Psoas muscle (tissue), 8 donors: ENCODE results near the gene S100A6. TPM values are rescaled to one million over a fixed set of nuclear protein-coding genes. Genes with fewer than 3 reads are reported as not detected.

Experiments used
- ATAC-seq, 4 donors: fragments of 200-7000 bp; cut with Tn5 transposase; one replicate each; pipeline ENCODE4 v1.9.1; 2020; ENCODE audit warnings: moderate library complexity in 3 of 4, mild to moderate bottlenecking in 2 of 4
- DNase-seq, 2 donors: peaks; one replicate each; pipeline ENCODE4 v3.0.0-alpha.2; 2020
- H3K27ac ChIP-seq: fragments of 200-600 bp; one replicate; pipeline ENCODE4 v1.8.0; 2022
- H3K27me3 ChIP-seq, 3 donors: fragments of 200-600 bp in 1 of 3; one replicate each; pipeline versions ENCODE4 v1.6.1 to v1.8.0; 2013 to 2022; ENCODE audit warnings: low read length in 2 of 3, mild to moderate bottlenecking in 2 of 3, moderate library complexity in 1 of 3; ENCODE audit not compliant: insufficient read depth in 3 of 3
- H3K36me3 ChIP-seq, 2 donors: fragments of 200-600 bp in 1 of 2; one replicate each; pipeline versions ENCODE4 v1.6.1 to v1.8.0; 2013 to 2022; ENCODE audit warnings: low read depth in 1 of 2, mild to moderate bottlenecking in 1 of 2, moderate library complexity in 1 of 2; ENCODE audit not compliant: insufficient read depth in 1 of 2
- H3K4me1 ChIP-seq: fragments of 200-600 bp; one replicate; pipeline ENCODE4 v1.8.0; 2022
- H3K4me3 ChIP-seq: fragments of 200-600 bp; one replicate; pipeline ENCODE4 v1.8.0; 2022; ENCODE audit warnings: mild to moderate bottlenecking
- H3K9me3 ChIP-seq: fragments of 200-600 bp; one replicate; pipeline ENCODE4 v1.8.0; 2022
- WGBS, 3 donors: extraction: QIAGEN DNeasy Blood & Tissue Kit; methylation state at CpG; one replicate each; pipeline versions ENCODE4 v1.1.6 to v1.1.7; 2013; 5-methylcytosine and 5-hydroxymethylcytosine counted together
- intact Hi-C, 2 donors: fragments of 100-400 bp; cut with DNase I; formaldehyde crosslinking; loops; one replicate each; pipeline versions ENCODE4 v1.11.0 to v1.14.2; 2022
- polyA plus RNA-seq, 3 donors: library from polyadenylated mRNA; stranded (reverse); fragments of 200-250 nt; gene quantifications; one replicate each; pipeline ENCODE4 v1.2.3, GENCODE V29; 2013
- total RNA-seq, 4 donors: library from RNA; stranded (reverse); fragmentation: NEBNext Ultra II Directional in 2 of 4; extraction: Animal tissue kit (Norgen Biotek cat#: 25700) in 2 of 4; gene quantifications; one replicate each; pipeline versions ENCODE4 v1.2.1 to v1.2.4, GENCODE V29; 2021 to 2023
- TF ChIP-seq, protein P1 (sequence below): fragments of 200-600 bp; IDR thresholded peaks from one replicate; pipeline ENCODE4 v1.8.0; 2022; ENCODE audit warnings: antibody characterized with exemption
- donor health status: healthy with polysubstance abuse.
- donor health status: DM: no; HTN: no; CAD: no; lungs with moderate emphysema.
- donor health status: Bipolar disorder and iron deficiency.
- donor health status: healthy.
- donor health status: DM: yes; HTN: yes; CAD: no.
- donor health status: DM: no; HTN: no; CAD: no.
- donor health status: DM: no; HTN: no; CAD: no.
- donor health status: DM: yes; HTN: yes; CAD: no.

The S100A6 gene
- total and polyA plus RNA-seq, 7 donors: 78.5 to 506 (median 295) TPM

GRCh38 chr1:153503766-153504165 lies 32.0 kb downstream of the S100A6 start:
- ATAC-seq: no peak

GRCh38 chr1:153498746-153499145 lies 37.0 kb downstream of the S100A6 start:
- TF ChIP-seq, protein P1, sequence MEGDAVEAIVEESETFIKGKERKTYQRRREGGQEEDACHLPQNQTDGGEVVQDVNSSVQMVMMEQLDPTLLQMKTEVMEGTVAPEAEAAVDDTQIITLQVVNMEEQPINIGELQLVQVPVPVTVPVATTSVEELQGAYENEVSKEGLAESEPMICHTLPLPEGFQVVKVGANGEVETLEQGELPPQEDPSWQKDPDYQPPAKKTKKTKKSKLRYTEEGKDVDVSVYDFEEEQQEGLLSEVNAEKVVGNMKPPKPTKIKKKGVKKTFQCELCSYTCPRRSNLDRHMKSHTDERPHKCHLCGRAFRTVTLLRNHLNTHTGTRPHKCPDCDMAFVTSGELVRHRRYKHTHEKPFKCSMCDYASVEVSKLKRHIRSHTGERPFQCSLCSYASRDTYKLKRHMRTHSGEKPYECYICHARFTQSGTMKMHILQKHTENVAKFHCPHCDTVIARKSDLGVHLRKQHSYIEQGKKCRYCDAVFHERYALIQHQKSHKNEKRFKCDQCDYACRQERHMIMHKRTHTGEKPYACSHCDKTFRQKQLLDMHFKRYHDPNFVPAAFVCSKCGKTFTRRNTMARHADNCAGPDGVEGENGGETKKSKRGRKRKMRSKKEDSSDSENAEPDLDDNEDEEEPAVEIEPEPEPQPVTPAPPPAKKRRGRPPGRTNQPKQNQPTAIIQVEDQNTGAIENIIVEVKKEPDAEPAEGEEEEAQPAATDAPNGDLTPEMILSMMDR: no peak
- Histone ChIP-seq H3K9me3 (no peaks in the 10 kb centered on the region), H3K27me3 (peaks cover 0 to 3% (median 0%) of the 10 kb centered on the region in 3 donors), H3K36me3 (no peaks in the 10 kb centered on the region), H3K27ac (no peak overlapping the region), H3K4me3 (no peak overlapping the region), H3K4me1 (no peaks in the 10 kb centered on the region)
- DNase-seq (no peak), ATAC-seq (no peak)
- intact Hi-C loops: no loop called here
- WGBS, 3 donors: 8 to 16% (median 13%) methylated on average over 2 of the region's 2 CpGs

More at GRCh38 chr1:153503766-153504165, 32.0 kb downstream of the S100A6 start:
- Histone ChIP-seq H3K9me3 (no peaks in the 10 kb centered on the region), H3K4me3 (no peak overlapping the region), H3K27me3 (no peaks in the 10 kb centered on the region), H3K4me1 (peaks cover 10% of the 10 kb centered on the region), H3K36me3 (no peaks in the 10 kb centered on the region), H3K27ac (no peak overlapping the region)
- DNase-seq: no peak
- WGBS, 3 donors: 75 to 83% (median 80%) methylated on average over 3 of the region's 3 CpGs
- TF ChIP-seq, protein P1: no peak
- intact Hi-C loops: no loop called here

DNA sequence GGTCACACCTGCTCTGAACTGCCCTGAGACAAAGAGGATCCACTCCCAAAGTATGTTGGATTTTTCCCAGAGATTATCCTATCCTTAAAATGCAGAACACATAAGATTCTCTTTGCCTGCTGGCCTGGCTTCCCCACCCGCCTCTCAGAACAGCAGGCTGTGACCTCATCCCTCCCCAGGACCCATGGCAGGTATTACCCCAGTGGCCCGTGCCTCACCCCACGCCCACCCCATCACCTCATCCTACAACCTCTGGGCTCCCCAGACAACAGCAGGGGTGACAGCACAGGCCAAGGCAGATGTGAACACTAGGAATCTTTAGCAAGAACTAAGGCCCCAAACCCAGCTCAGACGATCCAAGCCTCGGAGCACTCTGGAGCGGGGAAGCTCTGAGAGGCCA lies 40.3 kb downstream of the S100A6 start:
- Histone ChIP-seq H3K4me3 (no peak overlapping the region), H3K4me1 (no peaks in the 10 kb centered on the region), H3K9me3 (no peaks in the 10 kb centered on the region), H3K27ac (no peak overlapping the region), H3K36me3 (no peaks in the 10 kb centered on the region), H3K27me3 (peaks cover 0 to 3% (median 0%) of the 10 kb centered on the region in 3 donors)
- no peak for ATAC-seq
- TF ChIP-seq, protein P1: no peak
- intact Hi-C loops: loop anchor here (1.0 to 2.0 kb wide), 3 partner anchors 28 to 143 kb away; no protein-coding TSS in a partner anchor
- DNase-seq: no peak
- WGBS, 3 donors: 58 to 65% (median 60%) methylated on average over 6 of the region's 6 CpGs

- intact Hi-C loops: loop anchor here (1.0 to 2.0 kb wide), 3 partner anchors 28 to 143 kb away; no protein-coding TSS in a partner anchor
- 38 to 41% (median 40%) methylated on average over 6 of the region's 6 CpGs for WGBS, 3 donors
Observed at GRCh38 chr1:153494976-153495535, 40.7 kb downstream of the S100A6 start.

More at GRCh38 chr1:153494976-153495535, 40.7 kb downstream of the S100A6 start:
- peak; percentile 55 to 64 (median 60) for ATAC-seq
- TF ChIP-seq, protein P1: peak; percentile 96
- peaks cover 0 to 3% (median 0%) of the 10 kb centered on the region in 3 donors for H3K27me3 ChIP-seq
- H3K4me1 ChIP-seq: peaks cover 1% of the 10 kb centered on the region
- no peak overlapping the region for H3K4me3 ChIP-seq
- DNase-seq: peak; percentile 80 to 89
- H3K36me3 ChIP-seq: no peaks in the 10 kb centered on the region
- no peaks in the 10 kb centered on the region for H3K9me3 ChIP-seq
- H3K27ac ChIP-seq: no peak overlapping the region
